K562 (cell line): ENCODE data around the gene COL4A2.

Source experiments
- NFYB ChIP-seq: IDR thresholded peaks from 2 replicates; pipeline ENCODE4 v1.6.1; 2011; ENCODE audit warnings: mild to moderate bottlenecking, moderate library complexity; ENCODE audit not compliant: insufficient read length; ENCODE audit errors: extremely low read depth
- SMAD1 ChIP-seq: fragments of 150-350 bp; IDR thresholded peaks from 2 replicates; pipeline ENCODE4 v1.6.1; 2014; ENCODE audit warnings: low read length, low read depth; ENCODE audit not compliant: partially characterized antibody
- THRAP3 ChIP-seq: fragments of 450-650 bp; IDR thresholded peaks from 2 replicates; pipeline ENCODE4 v1.6.1; 2016; ENCODE audit warnings: mild to moderate bottlenecking, inconsistent platforms, borderline replicate concordance
- TF ChIP-seq, protein P1 (sequence below): sonication (generic); formaldehyde crosslinking; IDR thresholded peaks from 2 replicates; pipeline ENCODE4 v1.8.1; 2023; ENCODE audit warnings: missing genetic modification reagents, mild to moderate bottlenecking, borderline replicate concordance
- TF ChIP-seq, protein P2 (sequence below): fragments of 450-650 bp; IDR thresholded peaks from 2 replicates; pipeline ENCODE4 v1.6.1; 2017; ENCODE audit warnings: antibody characterized with exemption, mild to moderate bottlenecking
- TF ChIP-seq, protein P3 (sequence below): sonication (generic); formaldehyde crosslinking; IDR thresholded peaks from 2 replicates; pipeline ENCODE4 v1.8.0; 2022; ENCODE audit warnings: mild to moderate bottlenecking, low read depth, missing genetic modification reagents

DNA sequence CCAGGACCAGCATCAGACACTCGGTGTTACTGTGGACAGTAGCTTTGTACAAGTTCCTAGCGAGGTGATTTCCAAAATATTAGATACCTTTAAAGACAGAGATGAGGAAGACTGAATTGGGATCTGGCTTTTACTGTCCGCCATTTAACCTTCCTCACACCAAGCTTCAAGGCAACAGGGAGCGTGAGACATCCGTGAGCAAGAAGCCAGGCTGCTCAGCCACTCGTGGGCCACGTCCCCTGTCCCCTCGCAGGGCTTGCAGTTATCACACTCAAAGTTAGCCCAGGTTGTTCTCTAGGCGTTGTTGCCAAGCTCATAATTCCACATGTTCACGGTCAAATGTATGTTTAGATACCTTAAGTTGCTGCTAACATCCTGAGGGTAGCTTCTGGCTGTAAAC is 102.9 kb downstream of the COL4A2 start:
- TF ChIP-seq SMAD1: no peak
- TF ChIP-seq, protein P1, sequence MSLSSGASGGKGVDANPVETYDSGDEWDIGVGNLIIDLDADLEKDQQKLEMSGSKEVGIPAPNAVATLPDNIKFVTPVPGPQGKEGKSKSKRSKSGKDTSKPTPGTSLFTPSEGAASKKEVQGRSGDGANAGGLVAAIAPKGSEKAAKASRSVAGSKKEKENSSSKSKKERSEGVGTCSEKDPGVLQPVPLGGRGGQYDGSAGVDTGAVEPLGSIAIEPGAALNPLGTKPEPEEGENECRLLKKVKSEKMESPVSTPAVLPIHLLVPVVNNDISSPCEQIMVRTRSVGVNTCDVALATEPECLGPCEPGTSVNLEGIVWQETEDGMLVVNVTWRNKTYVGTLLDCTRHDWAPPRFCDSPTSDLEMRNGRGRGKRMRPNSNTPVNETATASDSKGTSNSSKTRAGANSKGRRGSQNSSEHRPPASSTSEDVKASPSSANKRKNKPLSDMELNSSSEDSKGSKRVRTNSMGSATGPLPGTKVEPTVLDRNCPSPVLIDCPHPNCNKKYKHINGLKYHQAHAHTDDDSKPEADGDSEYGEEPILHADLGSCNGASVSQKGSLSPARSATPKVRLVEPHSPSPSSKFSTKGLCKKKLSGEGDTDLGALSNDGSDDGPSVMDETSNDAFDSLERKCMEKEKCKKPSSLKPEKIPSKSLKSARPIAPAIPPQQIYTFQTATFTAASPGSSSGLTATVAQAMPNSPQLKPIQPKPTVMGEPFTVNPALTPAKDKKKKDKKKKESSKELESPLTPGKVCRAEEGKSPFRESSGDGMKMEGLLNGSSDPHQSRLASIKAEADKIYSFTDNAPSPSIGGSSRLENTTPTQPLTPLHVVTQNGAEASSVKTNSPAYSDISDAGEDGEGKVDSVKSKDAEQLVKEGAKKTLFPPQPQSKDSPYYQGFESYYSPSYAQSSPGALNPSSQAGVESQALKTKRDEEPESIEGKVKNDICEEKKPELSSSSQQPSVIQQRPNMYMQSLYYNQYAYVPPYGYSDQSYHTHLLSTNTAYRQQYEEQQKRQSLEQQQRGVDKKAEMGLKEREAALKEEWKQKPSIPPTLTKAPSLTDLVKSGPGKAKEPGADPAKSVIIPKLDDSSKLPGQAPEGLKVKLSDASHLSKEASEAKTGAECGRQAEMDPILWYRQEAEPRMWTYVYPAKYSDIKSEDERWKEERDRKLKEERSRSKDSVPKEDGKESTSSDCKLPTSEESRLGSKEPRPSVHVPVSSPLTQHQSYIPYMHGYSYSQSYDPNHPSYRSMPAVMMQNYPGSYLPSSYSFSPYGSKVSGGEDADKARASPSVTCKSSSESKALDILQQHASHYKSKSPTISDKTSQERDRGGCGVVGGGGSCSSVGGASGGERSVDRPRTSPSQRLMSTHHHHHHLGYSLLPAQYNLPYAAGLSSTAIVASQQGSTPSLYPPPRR (CRISPR knock-in tag): no peak
- no peak for TF ChIP-seq THRAP3
- TF ChIP-seq, protein P2, sequence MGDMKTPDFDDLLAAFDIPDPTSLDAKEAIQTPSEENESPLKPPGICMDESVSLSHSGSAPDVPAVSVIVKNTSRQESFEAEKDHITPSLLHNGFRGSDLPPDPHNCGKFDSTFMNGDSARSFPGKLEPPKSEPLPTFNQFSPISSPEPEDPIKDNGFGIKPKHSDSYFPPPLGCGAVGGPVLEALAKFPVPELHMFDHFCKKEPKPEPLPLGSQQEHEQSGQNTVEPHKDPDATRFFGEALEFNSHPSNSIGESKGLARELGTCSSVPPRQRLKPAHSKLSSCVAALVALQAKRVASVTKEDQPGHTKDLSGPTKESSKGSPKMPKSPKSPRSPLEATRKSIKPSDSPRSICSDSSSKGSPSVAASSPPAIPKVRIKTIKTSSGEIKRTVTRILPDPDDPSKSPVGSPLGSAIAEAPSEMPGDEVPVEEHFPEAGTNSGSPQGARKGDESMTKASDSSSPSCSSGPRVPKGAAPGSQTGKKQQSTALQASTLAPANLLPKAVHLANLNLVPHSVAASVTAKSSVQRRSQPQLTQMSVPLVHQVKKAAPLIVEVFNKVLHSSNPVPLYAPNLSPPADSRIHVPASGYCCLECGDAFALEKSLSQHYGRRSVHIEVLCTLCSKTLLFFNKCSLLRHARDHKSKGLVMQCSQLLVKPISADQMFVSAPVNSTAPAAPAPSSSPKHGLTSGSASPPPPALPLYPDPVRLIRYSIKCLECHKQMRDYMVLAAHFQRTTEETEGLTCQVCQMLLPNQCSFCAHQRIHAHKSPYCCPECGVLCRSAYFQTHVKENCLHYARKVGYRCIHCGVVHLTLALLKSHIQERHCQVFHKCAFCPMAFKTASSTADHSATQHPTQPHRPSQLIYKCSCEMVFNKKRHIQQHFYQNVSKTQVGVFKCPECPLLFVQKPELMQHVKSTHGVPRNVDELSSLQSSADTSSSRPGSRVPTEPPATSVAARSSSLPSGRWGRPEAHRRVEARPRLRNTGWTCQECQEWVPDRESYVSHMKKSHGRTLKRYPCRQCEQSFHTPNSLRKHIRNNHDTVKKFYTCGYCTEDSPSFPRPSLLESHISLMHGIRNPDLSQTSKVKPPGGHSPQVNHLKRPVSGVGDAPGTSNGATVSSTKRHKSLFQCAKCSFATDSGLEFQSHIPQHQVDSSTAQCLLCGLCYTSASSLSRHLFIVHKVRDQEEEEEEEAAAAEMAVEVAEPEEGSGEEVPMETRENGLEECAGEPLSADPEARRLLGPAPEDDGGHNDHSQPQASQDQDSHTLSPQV: no peak
- TF ChIP-seq, protein P3, sequence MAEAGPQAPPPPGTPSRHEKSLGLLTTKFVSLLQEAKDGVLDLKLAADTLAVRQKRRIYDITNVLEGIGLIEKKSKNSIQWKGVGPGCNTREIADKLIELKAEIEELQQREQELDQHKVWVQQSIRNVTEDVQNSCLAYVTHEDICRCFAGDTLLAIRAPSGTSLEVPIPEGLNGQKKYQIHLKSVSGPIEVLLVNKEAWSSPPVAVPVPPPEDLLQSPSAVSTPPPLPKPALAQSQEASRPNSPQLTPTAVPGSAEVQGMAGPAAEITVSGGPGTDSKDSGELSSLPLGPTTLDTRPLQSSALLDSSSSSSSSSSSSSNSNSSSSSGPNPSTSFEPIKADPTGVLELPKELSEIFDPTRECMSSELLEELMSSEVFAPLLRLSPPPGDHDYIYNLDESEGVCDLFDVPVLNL (CRISPR knock-in tag): no peak
- no peak for TF ChIP-seq NFYB
